Ishikawa (cell line): ENCODE measurements around the gene KRT28.

Source experiments
- EP300 ChIP-seq: IDR thresholded peaks from 2 replicates; pipeline ENCODE4 v1.6.1; 2012; ENCODE audit warnings: borderline replicate concordance
- TF ChIP-seq, protein P1 (sequence below): IDR thresholded peaks from 2 replicates; pipeline ENCODE4 v1.6.1; 2012; ENCODE audit warnings: low read depth, mild to moderate bottlenecking

DNA sequence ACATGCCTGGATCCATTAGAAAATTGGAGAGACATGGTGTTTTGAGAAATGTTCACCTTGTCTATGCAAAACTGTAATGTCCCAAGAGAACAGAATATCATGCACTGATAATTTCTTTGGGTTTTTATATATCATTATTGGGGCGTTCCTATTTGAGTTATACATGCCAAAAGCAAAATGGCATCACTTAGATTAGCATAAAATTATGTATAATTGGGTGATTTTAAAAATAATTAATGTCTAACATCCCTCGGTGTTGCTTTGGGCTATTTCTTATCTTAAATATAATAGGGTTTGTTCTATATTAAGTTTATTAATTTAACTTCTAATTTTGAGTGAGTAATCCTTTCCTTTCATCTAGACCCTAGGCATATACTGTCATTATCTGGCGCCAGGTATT lies at the start of gene KRT28:
- TF ChIP-seq, protein P1, sequence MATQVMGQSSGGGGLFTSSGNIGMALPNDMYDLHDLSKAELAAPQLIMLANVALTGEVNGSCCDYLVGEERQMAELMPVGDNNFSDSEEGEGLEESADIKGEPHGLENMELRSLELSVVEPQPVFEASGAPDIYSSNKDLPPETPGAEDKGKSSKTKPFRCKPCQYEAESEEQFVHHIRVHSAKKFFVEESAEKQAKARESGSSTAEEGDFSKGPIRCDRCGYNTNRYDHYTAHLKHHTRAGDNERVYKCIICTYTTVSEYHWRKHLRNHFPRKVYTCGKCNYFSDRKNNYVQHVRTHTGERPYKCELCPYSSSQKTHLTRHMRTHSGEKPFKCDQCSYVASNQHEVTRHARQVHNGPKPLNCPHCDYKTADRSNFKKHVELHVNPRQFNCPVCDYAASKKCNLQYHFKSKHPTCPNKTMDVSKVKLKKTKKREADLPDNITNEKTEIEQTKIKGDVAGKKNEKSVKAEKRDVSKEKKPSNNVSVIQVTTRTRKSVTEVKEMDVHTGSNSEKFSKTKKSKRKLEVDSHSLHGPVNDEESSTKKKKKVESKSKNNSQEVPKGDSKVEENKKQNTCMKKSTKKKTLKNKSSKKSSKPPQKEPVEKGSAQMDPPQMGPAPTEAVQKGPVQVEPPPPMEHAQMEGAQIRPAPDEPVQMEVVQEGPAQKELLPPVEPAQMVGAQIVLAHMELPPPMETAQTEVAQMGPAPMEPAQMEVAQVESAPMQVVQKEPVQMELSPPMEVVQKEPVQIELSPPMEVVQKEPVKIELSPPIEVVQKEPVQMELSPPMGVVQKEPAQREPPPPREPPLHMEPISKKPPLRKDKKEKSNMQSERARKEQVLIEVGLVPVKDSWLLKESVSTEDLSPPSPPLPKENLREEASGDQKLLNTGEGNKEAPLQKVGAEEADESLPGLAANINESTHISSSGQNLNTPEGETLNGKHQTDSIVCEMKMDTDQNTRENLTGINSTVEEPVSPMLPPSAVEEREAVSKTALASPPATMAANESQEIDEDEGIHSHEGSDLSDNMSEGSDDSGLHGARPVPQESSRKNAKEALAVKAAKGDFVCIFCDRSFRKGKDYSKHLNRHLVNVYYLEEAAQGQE, result no peak
- TF ChIP-seq EP300, result no peak
